ENCODE measurements around the gene EDAR. TPM values are rescaled to one million over a fixed set of nuclear protein-coding genes. Genes with fewer than 3 reads are reported as not detected.

Gene EDAR
- total RNA-seq, 1 donor from 2014 or later, result not detected

GRCh38 chr2:108925735-108926134, 63.3 kb downstream of the EDAR start:
- peak; percentile 26 for DNase-seq (ENCODE audit: low spot score)

DNA sequence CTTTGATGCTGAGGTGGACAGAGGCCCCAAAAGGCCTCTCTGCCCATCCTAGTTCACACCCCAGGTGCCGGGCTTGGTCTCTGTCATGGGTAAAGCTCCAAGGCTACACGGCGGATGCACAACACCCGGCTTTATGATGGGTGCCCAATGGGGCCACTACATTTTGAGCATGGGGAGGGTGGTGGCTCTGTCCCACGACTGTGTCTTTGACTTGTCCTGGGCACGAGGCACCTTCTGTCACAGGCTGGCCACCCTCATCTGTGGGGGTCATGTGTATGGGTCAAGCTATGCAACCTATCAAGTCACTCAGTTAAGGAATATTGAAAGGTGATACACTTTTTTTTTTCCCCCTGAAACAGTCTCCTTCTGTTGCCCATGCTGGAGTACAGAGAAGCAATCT, 63.7 kb downstream of the EDAR start:
- peak; percentile 55 for DNase-seq (ENCODE audit: low spot score)

- peak; percentile 49 for DNase-seq (ENCODE audit: low spot score)
Measured at GRCh38 chr2:108924580-108925251, 64.3 kb downstream of the EDAR start.

- DNase-seq (ENCODE audit: low spot score), result peak; percentile 82
Measured at GRCh38 chr2:108923736-108924579, 65.1 kb downstream of the EDAR start.

DNA sequence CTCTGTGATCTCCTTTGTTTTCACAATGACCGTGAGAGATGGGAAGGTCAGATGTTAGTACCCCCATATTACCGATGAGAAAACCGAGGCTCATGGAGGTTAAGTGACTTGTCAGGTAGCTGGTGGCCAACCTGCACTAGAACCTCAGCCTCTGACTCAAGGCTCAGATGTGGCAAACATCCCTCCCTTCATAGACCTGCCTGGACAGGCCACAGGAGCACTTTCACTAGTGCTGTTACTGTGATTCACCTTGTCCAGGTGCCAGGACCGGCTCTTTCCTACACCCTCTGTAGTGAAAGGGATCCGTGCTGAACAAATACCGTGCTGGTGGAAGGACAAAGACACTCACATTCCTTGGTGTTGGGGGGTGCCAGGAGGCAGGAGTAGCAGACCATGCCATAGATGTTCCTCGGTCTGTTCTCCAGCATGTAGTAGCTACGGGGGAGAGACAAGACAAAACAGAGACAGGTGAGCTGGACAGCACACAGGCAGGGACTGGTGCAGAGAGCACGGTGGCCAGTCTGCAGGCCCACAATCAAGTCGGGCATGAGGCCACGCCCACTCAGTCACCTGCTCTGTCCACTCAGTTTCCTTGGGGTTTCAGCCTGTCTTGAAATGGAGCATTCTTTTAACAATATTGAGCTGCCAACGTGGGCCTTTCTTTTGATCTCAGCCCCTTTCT, 65.9 kb downstream of the EDAR start:
- DNase-seq (ENCODE audit: low spot score), result peak; percentile 82

GRCh38 chr2:108922141-108922915, 66.7 kb downstream of the EDAR start:
- peak; percentile 49 for DNase-seq (ENCODE audit: low spot score)

DNA sequence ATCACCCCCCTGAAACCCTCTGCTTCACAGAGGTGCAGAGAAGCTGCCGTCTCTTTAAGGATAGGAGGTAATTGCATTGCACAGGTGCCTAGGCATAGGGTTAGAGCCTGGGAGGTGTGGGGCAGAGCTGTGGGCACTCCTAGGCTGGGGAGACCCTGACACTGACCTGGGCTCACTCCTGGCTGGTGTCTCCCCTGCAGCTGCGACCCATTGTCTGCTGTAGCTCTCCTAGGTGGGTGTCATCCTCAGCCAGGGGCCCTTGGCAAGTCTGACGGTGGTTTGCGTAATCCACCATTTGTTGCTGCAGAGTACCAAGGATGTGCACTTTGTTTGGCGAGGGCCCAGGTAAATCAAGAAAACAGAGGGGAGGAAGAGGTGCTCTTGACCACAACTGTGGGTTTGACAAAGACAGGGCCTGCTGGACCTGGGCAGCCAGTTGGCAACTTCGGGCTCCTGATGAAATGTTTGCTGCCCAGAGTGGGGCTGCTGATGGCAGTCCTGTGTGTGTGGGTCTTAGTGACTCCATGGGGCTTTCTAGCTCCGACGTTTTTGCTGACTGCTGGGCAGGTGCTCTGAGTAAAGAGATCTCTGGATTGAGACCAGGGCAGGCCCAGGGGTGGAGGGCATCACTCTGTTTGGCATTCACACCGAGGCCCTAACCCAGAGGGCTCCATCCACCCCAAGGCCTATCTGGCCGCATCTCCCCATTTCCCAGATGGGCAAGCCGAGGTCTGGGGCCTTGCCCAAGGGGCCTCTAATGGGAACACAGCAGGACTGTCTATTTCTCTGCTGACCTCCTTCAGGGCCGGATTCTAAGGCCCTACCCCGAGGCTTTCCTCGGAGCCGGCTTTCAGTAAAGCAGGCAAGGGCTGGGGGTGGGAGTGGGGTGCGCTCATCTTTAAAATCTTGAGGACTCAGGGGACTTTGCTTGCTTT, 67.7 kb downstream of the EDAR start:
- peak; percentile 84 for DNase-seq (ENCODE audit: low spot score)

- peak; percentile 26 for DNase-seq (ENCODE audit: low spot score)
Measured at GRCh38 chr2:108920686-108921085, 68.3 kb downstream of the EDAR start.

DNA sequence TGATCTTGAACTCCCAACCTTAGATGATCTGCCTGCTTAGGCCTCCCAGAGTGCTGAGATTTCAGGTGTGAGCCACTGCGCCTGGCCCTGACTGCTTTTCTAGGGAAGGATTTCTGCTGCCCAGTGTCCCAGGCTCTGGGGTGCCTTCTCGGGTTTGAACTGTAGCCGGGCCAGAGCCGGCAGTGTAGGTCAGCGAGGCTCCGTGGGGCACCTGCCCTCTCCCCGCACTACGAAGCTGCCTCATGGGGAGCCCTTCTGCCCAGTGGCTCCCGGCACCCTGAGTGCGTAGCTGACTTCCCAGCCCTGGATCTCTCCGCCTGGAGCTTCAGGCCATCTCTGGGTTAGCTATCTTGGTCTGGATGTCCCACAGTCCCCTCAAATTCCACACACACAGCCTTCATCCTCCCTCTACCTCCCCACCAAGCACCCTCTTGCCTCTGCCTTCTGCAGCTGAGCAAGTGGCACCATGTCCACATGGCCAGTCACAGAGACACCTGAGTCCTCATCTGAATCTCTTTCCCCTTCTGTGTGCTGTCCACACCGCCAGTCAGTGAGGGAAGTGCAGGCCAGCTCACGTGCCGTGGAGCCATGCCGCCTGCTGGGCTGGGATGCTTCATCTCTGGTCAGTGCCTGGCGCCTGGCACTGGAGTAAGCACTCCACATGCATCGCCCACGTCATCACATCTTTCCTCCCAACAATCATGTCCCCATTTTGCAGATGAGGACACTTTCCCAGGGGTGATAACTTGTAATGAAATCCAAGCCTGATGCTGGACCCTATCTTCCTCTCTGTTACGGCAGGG, 69.2 kb downstream of the EDAR start:
- peak; percentile 86 for DNase-seq (ENCODE audit: low spot score)

DNA sequence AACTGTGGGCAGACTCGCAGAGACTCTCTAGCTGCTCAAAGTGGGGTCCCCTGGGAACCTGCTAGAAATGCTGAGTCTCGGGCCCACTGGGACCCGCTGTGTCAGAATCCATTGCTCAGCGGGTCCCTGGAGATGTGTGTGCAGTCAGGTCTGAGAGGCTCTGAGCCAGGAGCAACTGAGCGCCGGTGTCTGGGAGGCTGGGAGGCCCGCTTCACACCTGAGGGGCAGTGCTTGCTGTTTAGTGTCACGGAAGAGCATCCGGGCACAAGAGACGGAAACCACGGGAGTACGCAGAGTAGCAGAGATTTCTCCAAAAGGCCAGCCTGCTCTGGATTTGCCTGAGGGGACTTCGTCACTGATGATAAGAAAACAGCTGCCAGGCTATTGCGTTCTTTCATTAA, 70.1 kb downstream of the EDAR start:
- DNase-seq (ENCODE audit: low spot score), result peak; percentile 88

GRCh38 chr2:108918156-108918874, 70.7 kb downstream of the EDAR start:
- DNase-seq (ENCODE audit: low spot score), result peak; percentile 72

DNA sequence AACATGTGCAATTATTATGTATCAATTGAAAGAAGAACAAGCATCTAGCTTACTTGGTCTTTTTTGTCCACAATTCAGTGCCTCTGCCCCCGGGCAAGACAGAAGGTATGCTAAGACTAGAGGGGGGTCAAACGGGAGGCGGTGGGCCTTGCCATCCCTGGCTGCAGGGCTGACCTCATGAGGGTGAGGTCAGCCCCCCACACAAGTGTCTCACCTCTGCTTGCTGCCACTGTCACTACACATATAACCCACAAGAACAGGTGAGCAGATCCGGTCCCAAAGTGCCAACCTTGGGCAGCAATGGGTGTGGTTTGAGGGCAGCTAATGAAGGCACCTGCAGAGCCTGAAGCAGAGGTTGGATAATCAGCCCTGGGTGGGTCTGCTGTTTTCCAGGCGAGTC, 71.5 kb downstream of the EDAR start:
- DNase-seq (ENCODE audit: low spot score), result peak; percentile 69

DNA sequence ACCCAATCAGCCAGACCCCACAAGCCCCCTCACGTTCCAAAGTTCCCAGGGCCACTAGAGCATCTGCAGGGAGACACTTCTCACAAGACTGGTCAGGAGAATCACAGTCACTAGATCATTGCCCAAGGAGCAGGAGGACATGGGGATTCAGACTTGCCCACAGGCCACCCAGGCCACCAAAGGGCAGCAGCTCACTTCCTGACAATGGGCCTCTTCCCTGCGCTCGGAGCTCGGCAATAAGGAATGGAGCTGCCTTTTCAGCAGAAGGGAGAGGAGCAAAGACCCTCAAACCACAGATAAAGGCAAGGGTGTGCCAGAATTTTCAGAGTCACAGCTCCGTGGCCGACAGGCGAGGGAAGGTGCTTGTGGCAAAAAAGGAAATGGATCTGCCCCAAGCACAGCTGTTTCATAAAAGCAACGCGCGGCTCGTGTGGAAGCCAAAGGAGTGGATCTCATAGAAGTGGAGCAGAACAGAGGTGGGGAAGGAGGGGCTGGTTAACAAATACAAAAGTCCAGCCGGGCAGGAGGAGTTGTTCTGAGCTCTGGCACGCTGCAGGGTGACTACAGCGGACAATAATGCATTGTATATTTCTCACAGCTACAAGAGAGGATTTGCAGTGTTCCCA, 72.1 kb downstream of the EDAR start:
- peak; percentile 55 for DNase-seq (ENCODE audit: low spot score)

GRCh38 chr2:108916122-108916795, 72.8 kb downstream of the EDAR start:
- DNase-seq (ENCODE audit: low spot score), result peak; percentile 53

DNA sequence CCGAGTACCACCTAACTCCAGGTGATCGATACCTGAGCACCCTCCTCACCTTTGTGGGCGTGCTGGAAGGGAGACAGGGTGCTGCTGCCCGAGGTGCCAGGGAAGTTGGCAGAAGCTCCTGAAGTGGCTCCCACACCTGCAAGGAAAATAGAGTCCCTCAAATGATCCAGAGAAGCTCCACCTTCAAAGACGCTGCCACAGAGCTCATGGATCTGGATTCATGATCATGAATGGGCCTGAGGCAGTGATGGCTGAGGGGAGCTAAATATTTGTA, 76.5 kb downstream of the EDAR start:
- DNase-seq (ENCODE audit: low spot score), result no peak

DNA sequence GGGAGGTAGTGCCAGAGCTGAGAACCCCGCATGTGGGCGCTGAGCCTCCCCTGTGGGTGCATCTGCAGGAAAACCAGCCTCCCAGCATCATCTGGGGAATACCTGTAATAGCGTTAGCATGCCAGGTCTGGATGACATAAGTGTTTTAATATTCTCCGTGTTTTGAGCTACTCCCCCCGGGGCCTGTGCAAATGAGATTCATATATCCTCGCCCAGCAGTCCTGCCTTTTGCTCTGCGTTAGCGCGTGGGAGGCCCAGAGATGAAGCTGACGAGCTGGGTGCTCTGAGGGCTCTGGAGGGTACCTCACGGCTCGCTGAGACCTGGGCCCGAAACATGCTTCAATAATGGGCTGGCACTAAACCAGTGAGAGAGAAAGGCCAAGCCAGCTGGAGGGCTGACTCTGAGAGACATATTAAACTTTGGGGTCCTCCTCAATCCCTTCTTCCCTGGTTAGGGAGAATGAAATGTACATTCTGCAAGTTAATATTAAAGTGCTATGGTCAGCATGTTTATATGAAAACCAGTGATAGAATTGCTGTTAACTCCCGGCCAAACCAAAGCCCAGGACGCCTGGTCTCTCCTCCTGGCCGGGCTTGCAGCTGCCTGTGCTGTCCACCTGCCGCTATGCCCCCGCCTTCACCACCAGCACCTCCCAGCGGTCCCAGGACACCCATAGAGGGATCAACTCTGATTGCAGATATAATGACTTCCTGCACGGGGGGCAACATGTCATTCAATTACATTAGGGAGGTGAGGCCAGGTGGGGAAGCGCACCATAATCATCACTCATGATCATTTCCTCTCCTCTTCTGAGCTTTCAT, 77.0 kb downstream of the EDAR start:
- peak; percentile 49 for DNase-seq (ENCODE audit: low spot score)

DNA sequence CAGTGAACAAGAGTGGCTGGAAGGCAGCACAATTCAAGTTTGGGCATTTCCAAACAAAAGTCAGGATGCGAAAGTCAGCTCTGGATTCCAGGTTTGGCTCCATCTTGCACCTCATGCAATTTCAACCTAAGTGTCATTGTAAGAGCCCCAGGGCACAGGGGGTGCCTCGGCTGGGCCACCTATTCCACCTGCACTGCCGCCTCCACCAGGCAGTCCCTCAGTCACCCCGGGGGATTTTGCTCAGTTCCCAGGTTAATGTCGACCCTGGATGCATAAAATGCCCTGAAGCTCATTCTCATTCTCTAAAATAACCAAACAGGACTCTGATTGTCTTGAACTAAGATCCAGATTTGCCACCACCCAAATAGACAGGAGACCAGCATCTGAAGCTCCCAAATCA, 77.6 kb downstream of the EDAR start:
- DNase-seq (ENCODE audit: low spot score), result peak; percentile 43

All from mesenteric fat pad (tissue), 1 donor.